GM18499 (cell line): ENCODE data around the gene PLEKHA7.
A peak's percentile ranks its signal among the peaks of the same experiment; 100 is the strongest.

Experiments used
- ATAC-seq: cut with Tn5 transposase; IDR thresholded peaks from one replicate; pipeline ENCODE4 v1.9.1; 2021; ENCODE audit warnings: moderate number of reproducible peaks; ENCODE audit not compliant: insufficient read depth, unreplicated experiment

PLEKHA7 gene

GRCh38 chr11:16795146-16795545 lies 219.1 kb downstream of the PLEKHA7 start:
- ATAC-seq, result no peak

GRCh38 chr11:16794047-16794818 lies 220.0 kb downstream of the PLEKHA7 start:
- no peak for ATAC-seq

- ATAC-seq, result no peak
These were observed 220.7 kb downstream of the PLEKHA7 start for GRCh38 chr11:16793511-16793910.

GRCh38 chr11:16793009-16793408 lies 221.2 kb downstream of the PLEKHA7 start:
- ATAC-seq, result no peak

- no peak for ATAC-seq
These were observed 221.8 kb downstream of the PLEKHA7 start for GRCh38 chr11:16792426-16792825.

GRCh38 chr11:16791191-16791961 lies 222.8 kb downstream of the PLEKHA7 start:
- no peak for ATAC-seq

- ATAC-seq, result no peak
These were observed 223.6 kb downstream of the PLEKHA7 start for GRCh38 chr11:16790486-16791190.

- no peak for ATAC-seq
These were observed 224.4 kb downstream of the PLEKHA7 start for GRCh38 chr11:16789560-16790485.

- no peak for ATAC-seq
These were observed 225.2 kb downstream of the PLEKHA7 start for GRCh38 chr11:16789063-16789420.

- no peak for ATAC-seq
These were observed 225.8 kb downstream of the PLEKHA7 start for GRCh38 chr11:16788141-16789062.

- no peak for ATAC-seq
These were observed 227.0 kb downstream of the PLEKHA7 start for GRCh38 chr11:16787035-16787742.

GRCh38 chr11:16786131-16786530 lies 228.1 kb downstream of the PLEKHA7 start:
- ATAC-seq, result no peak

- ATAC-seq, result peak; percentile 69
These were observed 228.6 kb downstream of the PLEKHA7 start for GRCh38 chr11:16785520-16786128.

GRCh38 chr11:16784666-16785065 lies 229.5 kb downstream of the PLEKHA7 start:
- ATAC-seq, result no peak

- no peak for ATAC-seq
These were observed 230.1 kb downstream of the PLEKHA7 start for GRCh38 chr11:16784097-16784496.

GRCh38 chr11:16783321-16783801 lies 230.9 kb downstream of the PLEKHA7 start:
- ATAC-seq, result no peak

GRCh38 chr11:16781936-16782919 lies 232.0 kb downstream of the PLEKHA7 start:
- no peak for ATAC-seq
